Activated CD8-positive, alpha-beta memory T cell treated with anti-CD3 and anti-CD28 coated beads for 24 hours (primary cell): ENCODE measurements around the gene GNPDA2.
A peak's percentile ranks its signal among the peaks of the same experiment; 100 is the strongest.
"Not testable (repeated sequence)": the region's sequence is repeated elsewhere in the genome, so short reads cannot be mapped to it uniquely, and the experiment has no call there.

Source experiments
- DNase-seq: peaks from one replicate; pipeline ENCODE4 v3.0.0-alpha.2; 2020

Gene GNPDA2

DNA sequence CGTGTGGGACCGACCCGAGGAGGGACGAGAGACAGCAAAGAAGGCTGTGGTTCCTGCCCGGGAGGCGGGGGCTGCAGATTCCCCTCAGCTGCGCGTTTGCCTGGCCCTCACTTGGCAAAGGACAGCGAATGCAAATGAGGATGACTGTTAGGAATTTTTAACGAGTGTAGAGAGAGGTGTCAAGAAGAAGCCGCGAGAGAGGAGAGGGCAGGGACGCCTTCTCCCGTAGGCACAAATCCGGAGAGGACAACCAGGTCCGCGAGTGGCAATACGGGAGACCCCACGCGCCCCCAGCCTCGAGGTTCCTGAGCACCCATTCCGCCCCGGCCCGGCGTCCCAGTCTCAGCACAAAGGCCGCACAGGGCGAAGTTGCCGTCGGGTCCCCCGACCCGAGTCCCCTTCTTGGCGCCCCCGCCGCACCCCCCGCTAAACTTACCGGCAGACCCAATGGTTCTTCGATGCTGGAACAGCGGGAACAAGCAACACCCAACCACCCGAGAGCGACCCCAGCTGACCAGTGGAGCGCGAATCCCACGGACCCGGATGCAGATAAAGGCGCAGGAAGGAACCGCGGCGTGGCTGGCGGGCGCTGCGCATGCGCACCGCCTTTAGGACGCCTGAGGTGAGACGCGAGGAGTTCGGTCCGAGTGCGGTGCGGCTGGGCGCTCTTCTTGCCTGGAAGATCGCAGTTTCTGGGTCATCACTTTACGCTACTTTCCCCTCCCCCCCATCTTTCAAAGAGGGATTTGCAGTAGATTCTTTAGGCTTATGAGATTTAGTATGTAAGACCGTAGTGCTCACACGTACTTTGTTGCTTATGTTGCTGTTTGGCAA, at the start of gene GNPDA2:
Gene GNPDA2, minus strand, starts transcription at position 519 of the 834 bp plus-strand sequence. CDS start 4,349 bp downstream, outside the sequence.
- DNase-seq: peak; percentile 90

DNA sequence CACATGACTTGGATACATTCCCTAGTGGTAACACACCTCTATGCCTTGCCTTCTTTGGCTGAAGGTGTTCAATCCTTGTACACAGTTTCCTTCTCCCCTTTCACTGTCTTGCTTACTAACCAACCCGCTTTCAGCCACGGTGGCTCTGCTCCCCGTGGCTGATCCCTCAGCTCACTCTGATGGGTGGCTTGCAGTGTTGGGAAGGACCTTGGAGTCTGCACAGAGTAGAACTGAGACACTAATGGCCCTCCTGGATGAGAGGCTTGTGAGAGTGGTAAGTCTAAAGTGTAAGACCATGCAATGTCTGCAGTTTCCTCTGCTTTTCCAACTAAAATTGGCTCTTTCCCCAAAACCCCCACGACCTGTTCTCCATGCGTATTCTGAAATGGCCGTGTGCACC, 46.0 kb upstream of the GNPDA2 start:
- no peak for DNase-seq

DNA sequence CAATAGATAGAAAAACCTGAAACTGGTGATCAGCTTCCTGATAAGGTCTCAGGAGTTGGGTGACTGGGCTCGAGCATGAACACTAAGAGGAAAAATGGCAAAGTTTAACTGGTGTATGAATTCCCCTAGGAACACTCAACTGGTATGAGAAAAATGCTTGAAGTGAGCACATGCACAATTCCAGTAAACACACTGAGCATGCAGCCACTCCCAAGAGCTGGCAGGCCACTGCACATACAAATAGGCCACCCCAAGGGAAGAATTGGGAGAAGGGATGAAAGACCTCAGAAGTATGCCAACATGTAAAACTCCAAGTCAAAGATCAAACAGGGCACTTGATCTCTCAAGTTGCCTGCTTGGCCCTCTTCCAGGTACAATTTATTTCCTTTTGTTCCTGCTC, 45.4 kb upstream of the GNPDA2 start:
- no peak for DNase-seq

DNA sequence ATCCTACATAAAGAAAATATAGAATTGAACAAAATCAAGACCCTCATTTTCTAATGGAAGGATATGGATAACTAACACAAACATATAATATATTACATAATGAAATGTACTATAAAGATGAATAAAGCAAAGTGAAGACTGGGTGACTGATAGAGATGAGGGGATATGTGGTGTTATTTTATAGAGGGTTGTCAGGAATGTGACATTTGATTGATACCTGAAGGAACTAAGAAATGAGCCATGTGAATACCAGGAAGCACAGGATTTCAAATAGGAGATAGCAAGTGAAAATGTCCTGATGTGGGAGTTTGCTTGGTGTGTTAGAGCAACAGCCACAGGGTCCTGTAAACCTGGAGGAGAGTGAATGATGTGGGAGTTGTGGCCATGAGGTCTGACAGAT, 40.1 kb upstream of the GNPDA2 start:
- no peak for DNase-seq

DNA sequence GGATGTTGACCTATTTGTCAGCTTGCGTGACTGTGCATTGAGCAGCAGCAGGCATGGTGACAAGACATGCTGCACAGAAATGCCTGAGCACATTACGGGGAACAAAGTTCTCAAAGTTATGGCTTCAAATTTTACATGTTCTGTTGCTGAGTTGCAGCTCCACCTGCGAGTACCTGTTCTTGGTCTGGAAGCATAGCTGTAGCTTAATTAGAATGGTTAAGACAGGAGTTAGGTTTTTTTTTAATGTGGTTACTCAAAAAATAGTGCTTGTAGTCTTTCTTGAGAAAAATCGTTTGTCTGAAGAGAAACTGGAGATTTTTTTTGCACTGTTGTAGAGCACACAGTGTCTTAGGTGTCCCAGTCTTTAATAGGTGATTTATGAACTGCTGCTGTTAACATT, 38.8 kb upstream of the GNPDA2 start:
- DNase-seq: no peak

DNA sequence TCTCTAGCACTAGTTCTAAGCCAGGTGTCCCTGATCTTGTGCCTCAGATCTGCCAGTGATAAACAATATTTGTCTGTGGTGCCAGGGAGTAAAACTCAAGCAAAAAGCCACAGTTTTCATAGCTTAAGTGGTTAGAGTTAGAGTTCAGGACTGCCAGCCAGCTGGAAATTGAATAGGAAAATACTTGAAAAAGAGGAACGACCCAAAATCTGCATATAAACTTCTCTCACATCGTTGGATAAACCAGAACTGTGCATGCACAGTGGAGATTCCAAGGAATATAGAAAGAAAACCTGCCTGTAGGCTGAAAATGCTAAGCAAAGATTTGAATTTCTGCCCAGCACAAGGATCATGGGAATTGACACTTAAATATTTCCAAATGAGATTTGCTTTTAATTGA, 35.0 kb upstream of the GNPDA2 start:
- no peak for DNase-seq

DNA sequence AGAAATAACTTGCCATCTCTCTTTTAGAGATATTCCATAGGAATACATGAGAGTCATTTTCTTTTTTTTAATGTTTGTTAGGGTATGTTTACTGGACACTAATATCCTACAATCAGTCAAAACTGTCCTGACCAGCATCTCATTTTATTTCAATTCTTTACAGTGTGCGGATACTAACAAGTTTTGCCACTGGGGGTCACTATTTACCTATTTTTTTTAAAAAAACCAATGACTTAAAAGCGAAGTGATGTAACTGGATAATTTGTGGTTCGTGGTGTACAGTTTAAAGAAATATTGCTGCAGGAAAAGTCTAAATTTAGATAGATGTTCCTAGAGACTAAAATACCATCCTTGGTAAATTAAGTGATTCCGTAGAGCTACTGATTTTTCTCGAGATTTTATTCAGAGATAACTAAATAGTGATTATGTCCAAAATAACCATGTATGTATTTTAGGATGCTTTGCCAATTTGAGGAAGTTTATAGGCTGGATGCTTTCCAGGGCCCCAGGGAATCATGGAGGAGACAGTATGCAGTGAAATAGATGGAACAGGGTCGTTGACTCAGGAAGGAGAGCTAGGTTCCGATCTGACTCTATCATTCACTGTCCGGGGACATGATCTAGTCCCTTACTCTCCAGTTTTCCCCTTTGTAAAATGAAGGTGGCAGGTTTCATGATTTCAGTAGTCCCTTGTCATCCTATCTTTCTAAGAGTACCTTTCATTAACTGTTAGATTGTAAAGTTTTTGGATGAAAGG, 34.0 kb upstream of the GNPDA2 start:
- DNase-seq: no peak

DNA sequence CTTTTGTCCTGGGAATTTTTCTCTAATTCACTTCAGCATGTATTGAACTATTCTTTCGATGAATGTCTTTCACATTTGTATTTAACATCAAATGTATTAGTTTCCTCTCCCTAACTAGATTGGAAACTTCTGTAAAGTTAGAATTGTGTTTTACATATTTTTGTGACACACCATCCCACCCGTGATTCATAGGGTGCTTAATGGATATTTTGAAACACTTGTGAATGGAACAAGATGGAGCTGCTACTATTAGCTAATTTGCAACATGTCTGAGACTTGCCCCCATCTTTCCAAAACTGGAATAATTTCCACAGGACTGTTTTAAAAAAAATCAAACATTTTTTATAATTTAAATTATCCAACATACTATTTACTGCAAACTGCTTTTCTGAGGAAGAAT, 30.2 kb upstream of the GNPDA2 start:
- DNase-seq: no peak

DNA sequence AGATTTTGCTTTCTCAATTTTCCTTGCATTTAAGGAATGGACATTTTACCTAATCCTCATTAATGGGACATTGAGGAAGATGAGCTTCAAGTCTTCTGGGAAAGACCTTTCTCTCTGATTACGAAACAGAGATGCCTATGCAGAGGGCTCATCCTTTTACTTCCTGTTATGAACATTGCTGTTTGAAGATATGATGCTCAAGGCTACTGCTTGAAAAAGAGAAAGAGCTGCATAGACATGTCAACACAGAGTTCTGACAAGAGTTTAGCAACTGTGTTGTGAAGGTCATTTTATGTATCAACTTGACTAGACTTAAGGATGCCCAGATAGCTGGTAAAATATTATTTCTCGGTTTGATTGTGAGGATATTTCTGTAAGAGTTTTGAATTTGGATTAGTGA, 13.8 kb upstream of the GNPDA2 start:
- DNase-seq: no peak

DNA sequence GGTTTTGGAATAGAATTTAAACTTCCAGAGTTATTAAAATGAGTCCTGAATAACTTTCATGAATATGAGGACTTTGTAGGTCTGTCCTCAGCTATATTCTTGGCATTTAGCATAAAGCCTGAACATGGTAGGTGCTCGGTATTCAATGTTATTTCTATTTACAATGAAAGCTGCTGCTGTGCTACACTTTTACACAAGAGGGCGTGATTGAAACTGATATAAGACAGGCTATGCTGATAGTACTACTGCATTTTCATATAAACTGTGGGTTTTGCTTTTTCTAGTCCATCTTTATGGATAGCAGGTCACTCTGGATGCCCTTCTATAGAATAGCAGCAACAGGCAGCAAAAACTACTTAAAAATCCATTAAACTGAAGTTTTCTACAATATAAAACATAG, 12.3 kb upstream of the GNPDA2 start:
- DNase-seq: no peak

DNA sequence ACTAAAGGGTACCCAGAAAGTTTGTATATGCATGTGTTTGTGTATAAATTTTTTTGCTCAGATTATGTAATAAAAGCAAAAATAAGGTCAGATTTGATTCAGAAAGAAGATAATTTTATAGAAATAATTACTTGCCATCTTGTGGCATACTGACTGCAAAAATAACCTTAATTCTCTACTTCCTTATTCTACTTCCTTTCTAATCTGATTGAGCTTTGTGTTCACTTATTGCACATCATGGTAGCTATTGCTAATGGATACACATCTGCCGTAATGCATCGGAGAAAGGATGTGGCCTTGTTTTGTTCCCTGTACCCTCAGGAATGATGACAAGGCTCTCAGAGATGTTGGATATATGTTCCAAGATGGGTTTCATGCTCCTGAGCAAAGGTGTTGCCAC, 10.5 kb upstream of the GNPDA2 start:
- no peak for DNase-seq

DNA sequence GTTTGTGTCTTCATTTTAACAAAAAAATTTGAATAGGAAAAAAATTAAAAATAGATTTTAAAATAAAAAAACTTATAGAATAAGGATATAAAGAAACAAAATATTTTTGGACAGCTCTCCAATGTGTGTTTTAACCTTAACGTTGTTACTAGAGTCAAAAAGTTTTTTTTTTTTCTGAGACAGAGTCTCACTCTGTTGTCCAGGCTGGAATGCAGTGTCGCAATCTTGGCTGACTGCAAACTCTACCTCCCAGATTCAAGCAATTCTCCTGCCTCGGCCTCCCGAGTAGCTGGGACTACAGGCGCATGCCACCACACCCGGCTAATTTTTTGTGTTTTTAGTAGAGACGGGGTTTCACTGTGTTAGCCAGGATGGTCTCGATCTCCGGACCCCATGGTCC, 2.3 kb upstream of the GNPDA2 start:
- DNase-seq: not testable (repeated sequence)

DNA sequence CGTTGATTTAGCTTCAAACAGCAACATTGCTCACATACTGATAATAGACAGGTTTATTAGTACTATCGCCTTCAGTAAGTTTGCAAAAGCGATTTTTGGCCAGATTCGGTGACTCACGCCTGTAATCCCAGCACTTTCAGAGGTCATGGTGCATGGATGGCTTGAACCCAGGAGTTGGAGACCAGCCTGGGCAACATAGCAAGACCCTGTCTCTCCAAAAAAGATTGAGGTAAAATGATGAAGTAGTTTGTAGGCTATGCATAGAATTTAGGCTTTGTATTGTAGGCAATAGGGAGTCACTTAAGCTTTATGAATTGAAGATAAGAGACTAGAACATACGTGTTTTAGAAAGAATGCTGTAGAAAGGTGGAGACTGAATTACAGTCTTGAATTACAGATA, 1.1 kb upstream of the GNPDA2 start:
- no peak for DNase-seq

DNA sequence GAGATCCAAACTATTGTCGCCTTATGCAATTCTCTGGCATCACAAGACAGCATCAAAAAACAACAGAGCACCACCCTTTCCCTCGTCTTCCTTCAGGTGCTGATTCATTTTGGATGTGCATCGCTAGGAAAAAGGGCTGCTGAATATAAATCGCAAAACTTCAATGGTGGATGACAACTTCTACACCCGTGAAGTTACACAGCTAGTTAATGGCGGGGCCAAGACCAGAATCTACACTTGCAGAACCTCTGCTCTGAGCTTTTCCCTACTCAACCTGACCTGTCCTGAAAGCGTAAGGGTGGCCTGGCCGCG, 674 bp downstream of the GNPDA2 start:
- DNase-seq: no peak

DNA sequence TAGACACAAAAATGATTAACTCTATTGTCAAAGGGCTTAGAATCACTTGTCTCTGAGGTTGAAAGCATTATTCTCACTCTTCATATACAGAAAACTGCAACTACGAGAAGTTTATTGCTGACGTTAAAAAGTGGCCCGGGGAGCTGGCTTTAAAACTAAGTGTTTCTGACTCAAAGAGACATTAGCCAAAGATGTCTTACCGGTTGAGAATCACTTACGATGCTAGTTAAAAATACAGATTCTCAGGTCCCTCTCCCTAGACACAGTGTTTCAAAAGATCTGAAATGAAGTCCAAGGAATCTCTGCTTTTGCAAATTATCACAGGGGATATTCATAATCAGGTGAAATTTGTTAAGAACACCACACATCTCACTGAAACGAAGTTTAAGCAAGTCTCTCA, 1.2 kb downstream of the GNPDA2 start:
- DNase-seq: no peak

DNA sequence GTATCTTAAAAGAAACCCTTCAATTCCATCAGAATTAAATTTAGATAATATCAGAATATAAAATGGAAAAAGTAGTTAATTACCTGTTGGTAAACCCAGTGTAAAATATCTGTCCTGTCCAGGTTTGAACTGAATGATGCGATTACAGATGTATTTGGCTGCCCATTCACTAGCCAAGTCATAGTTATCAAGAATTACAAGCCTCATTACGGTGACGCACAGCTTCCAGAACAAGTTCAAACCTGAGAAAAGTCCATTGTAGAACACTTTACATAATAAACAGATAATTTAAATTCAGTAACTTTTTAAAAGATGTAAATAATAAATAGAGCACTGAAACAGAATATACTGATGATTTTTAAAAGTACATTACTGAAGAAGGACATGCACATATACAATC, 4.4 kb downstream of the GNPDA2 start:
- DNase-seq: no peak

DNA sequence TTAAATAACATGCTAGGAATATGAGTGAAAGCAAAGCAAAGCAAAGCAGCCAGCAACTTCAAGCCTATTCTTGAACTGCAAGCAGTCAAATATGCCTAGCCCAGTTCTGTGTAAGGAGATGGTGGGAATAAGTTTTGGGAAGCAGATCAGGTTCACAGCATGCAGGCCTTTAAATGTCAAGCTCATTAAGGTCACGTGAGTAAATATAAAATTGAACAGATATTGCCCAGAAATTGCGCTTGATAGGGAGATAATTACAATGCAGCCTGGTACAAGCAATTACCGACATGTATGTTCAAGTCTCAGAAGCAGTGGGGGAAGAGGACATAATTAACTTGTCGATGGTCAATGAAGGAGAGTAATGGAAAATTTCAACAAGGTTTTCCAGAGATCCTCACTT, 6.0 kb downstream of the GNPDA2 start:
- no peak for DNase-seq

DNA sequence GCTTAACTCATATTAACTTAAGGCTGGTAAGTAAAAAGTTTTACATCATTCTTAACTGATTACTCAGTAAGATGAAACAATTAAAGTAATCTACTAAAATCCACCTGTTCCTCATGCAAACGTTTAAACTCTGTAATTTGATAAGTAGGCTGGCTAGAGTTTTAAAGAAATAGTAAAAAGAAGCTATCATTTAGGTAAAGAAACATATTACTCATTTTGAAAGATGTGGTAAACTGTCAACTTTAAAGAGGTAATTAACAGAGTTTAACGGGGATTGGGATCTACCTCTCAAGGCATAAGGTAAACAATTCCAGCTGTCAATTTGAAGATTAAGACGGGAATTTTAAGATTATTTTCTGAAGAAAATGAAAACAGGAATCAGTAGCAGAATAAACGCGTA, 9.8 kb downstream of the GNPDA2 start:
- no peak for DNase-seq

DNA sequence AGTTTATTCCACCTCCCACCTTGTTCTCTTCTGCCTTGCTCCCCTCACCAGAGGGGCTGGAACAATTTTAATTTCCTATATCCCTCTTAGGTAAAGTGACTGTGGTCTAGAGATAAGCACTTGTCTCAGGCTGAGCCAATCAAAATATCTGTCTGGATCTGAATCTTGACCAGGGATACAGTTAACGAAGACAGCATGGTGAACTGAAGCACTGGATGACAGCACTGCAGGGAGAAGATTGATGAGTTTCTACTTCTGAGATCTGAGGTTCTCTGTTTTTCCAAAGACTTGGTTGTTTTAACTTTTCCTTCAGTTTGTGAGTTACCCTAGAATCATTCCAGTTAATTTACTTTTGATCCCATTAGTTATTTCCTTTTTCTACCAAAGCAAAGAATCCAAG, 13.2 kb downstream of the GNPDA2 start:
- DNase-seq: no peak

DNA sequence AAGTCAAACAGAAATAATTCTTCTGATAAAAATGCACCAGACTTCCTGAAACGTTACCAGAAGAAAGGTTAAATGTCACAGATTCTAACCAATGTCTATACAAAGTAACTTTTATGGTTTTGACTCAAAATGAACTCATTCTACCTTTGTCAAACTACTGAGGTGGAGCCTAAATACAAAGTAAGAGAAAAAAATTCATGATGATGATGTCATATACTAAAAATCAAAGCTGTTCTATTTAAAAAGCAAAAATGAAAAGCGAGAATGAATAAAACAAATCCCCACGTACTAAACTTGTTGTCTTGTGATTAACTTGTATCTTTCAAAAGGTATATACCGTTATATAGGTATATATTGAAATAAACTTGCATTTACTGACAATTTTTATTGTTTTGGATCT, 21.7 kb downstream of the GNPDA2 start:
- no peak for DNase-seq

DNA sequence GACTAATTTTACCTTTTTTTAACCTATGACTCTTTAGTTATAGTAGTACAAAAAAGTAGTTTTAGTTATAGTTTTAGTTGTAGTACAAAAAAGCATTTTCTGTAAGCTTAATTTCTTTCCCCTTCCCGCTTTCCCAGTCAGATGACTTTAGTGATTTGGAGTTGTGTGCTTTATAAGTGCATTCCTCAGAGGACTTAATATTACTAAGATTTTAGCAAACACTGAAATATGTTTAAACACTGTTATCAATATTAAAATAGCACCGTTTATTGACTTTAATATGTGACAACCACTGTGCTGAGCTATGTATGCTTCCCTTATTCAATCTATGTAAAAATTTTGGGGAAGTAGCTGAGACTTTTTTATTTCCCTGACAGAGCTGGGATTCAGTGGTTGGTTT, 25.3 kb downstream of the GNPDA2 start:
- DNase-seq: no peak

DNA sequence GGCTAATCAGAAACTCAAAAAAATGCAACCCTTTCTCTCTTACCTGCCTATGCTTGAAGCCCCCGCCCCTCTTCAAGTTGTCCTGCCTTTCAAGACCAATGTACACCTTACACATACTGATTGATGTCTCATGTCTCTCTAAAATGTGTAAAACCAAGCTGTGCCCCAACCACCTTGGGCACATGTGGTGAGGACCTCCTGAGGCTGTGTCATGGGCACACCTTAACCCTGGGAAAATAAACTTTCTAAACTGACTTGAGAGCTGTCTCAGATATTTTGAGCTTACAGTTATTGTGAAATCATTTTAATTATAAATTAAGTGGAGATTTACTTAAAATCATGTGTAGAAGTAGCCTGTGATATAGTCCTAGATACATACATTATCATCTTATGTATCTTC, 25.9 kb downstream of the GNPDA2 start:
- DNase-seq: no peak

DNA sequence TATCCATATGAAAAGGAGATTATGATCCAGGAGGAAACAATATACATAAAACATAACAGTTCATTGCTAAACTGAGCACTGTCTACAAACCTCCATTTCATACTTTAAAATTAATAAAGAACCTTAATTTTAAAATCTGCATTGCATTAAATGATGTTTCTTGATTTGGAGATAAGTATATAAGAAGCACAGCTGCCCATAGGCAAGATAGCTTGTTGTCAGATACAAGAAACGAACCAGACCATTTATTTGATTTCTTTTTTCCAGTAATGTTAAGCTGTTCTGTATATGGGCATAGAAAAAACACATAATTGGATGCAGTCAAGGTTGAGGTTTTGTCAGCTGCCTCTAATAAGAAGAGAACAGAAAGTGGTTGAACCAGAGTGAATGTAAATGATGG, 41.7 kb downstream of the GNPDA2 start:
- DNase-seq: no peak

DNA sequence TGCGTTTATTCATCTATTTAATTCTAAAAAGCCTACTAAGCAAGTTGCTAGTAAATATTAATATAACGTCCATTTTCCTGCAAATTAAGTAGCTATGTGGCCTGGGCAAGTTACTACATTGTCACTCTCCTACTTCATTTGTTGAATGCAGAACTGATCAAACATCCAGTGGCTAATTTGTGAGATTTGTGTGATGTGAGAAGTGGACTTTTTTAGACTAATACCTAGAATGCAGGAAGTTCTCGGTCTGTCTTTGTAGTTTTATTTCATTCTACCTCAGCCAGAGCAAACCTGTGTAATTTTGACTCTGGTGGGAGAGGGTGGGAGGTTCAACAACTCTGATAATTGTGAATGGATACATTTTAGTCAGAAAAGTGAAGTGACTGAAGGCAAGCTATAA, 47.3 kb downstream of the GNPDA2 start:
- DNase-seq: no peak
